AG04449 (cell line): ENCODE data around the gene KXD1.

Experiments used
- CTCF ChIA-PET: fragments of 350-600 bp; formaldehyde crosslinking; extraction: SDS; loops from one replicate; lab custom pipeline; 2021; ENCODE audit warnings: antibody characterized with exemption; lab: Yijun Ruan, JAX
- POLR2A ChIA-PET: fragments of 400-600, 350-600 bp; formaldehyde crosslinking; extraction: SDS; loops from one replicate; lab custom pipeline; 2020; ENCODE audit warnings: antibody characterized with exemption, inconsistent platforms; lab: Yijun Ruan, JAX
- DNase-seq: peaks from one replicate; pipeline ENCODE4 v3.0.0-alpha.2; 2010; ENCODE audit warnings: low read depth, low spot score
- H3K4me3 ChIP-seq: 2 replicates; pipeline ENCODE4 v1.5.1; 2011; ENCODE audit warnings: low read depth, mild to moderate bottlenecking, control low read depth, low read length
- TF ChIP-seq, protein P1 (sequence below): IDR thresholded peaks from one replicate; pipeline ENCODE4 v1.5.1; 2011; ENCODE audit warnings: mild to moderate bottlenecking, moderate library complexity, low read length, control low read depth, inconsistent platforms; ENCODE audit not compliant: insufficient read depth; ENCODE audit errors: missing control alignments

Gene KXD1

GRCh38 chr19:18607226-18608101 is 49.8 kb downstream of the KXD1 start:
- TF ChIP-seq, protein P1, sequence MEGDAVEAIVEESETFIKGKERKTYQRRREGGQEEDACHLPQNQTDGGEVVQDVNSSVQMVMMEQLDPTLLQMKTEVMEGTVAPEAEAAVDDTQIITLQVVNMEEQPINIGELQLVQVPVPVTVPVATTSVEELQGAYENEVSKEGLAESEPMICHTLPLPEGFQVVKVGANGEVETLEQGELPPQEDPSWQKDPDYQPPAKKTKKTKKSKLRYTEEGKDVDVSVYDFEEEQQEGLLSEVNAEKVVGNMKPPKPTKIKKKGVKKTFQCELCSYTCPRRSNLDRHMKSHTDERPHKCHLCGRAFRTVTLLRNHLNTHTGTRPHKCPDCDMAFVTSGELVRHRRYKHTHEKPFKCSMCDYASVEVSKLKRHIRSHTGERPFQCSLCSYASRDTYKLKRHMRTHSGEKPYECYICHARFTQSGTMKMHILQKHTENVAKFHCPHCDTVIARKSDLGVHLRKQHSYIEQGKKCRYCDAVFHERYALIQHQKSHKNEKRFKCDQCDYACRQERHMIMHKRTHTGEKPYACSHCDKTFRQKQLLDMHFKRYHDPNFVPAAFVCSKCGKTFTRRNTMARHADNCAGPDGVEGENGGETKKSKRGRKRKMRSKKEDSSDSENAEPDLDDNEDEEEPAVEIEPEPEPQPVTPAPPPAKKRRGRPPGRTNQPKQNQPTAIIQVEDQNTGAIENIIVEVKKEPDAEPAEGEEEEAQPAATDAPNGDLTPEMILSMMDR, result no peak
- ChIA-PET POLR2A (no interaction called here), CTCF (interaction anchor here (1.5 kb wide), 1 partner anchor 13 kb away, joined by 7 read pairs; no protein-coding TSS in a partner anchor)
- DNase-seq, result no peak
- no peak overlapping the region for H3K4me3 ChIP-seq

- ChIA-PET POLR2A (no interaction called here), CTCF (no interaction called here)
- DNase-seq, result no peak
- H3K4me3 ChIP-seq, result no peak overlapping the region
- TF ChIP-seq, protein P1, result no peak
Measured at GRCh38 chr19:18608102-18608804, 50.6 kb downstream of the KXD1 start.

- CTCF ChIA-PET, result interaction anchor here (1.0 kb wide), 1 partner anchor 15 kb away, joined by 4 read pairs; no protein-coding TSS in a partner anchor
- DNase-seq, result no peak
- TF ChIP-seq, protein P1, result no peak
- H3K4me3 ChIP-seq, result no peak overlapping the region
- POLR2A ChIA-PET, result no interaction called here
Measured at GRCh38 chr19:18608805-18609716, 51.4 kb downstream of the KXD1 start.

DNA sequence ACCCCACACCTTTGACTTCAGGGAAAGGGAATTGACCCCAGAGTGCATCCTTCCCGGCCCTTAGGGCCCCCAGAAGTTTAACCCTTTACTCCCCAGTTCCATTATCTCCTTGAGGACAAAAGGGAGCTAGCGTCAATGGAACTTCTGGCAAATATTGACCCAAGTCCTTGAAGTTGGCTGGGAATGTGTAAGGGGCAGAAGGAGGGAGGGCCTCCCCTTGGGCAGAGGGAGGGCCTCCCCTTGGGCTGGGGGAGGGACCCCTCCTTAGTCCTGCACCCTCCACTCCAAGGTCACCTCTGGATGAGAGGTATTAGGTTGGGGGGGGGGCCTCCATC is 52.0 kb downstream of the KXD1 start:
- TF ChIP-seq, protein P1, result no peak
- ChIA-PET CTCF (interaction anchor here (1.0 kb wide), 1 partner anchor 15 kb away, joined by 4 read pairs; no protein-coding TSS in a partner anchor), POLR2A (no interaction called here)
- no peak overlapping the region for H3K4me3 ChIP-seq
- DNase-seq, result no peak

DNA sequence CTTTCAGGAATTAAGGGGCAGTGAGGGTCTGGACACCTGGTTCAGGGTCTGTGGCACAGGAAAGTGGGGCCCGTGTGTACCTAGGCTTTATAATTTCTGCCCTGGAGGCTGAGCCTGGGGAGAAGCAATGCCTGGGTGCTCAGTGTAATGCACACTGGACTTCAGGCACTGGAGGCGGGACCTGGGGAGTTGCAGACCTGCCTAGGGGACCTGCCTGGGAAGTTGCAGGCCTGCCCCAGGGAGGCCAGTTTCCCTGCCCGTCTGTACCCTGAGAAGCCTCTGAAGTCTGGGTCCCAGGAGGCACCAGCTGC is 52.5 kb downstream of the KXD1 start:
- H3K4me3 ChIP-seq, result no peak overlapping the region
- TF ChIP-seq, protein P1, result no peak
- ChIA-PET POLR2A (no interaction called here), CTCF (interaction anchor here (1.0 kb wide), 1 partner anchor 16 kb away, joined by 4 read pairs; no protein-coding TSS in a partner anchor)
- no peak for DNase-seq
